H9 (cell line): ENCODE data around the gene SIX3. TPM values are rescaled to one million over a fixed set of nuclear protein-coding genes. Genes with fewer than 3 reads are reported as not detected.
A peak's percentile ranks its signal among the peaks of the same experiment; 100 is the strongest.

ENCODE experiments used
- DNase-seq: peaks from one replicate; pipeline ENCODE4 v3.0.0-alpha.2; 2017
- H2AFZ ChIP-seq: one replicate; pipeline ENCODE4 v1.6.1; 2013; ENCODE audit warnings: mild to moderate bottlenecking, low read length, control low read depth, moderate library complexity
- H2AK5ac ChIP-seq: 2 replicates; pipeline ENCODE4 v1.6.1; 2013; ENCODE audit warnings: low read length, control low read depth, mixed read lengths; ENCODE audit not compliant: insufficient read length
- H2BK120ac ChIP-seq: one replicate; pipeline ENCODE4 v1.6.1; 2013; ENCODE audit warnings: low read depth, mild to moderate bottlenecking, low read length, control low read depth, inconsistent platforms; ENCODE audit not compliant: poor library complexity, severe bottlenecking
- H2BK12ac ChIP-seq: 2 replicates; pipeline ENCODE4 v1.6.1; 2013; ENCODE audit warnings: low read length, control low read depth, mixed read lengths, low read depth; ENCODE audit not compliant: insufficient read length
- H2BK15ac ChIP-seq: 2 replicates; pipeline ENCODE4 v1.6.1; 2013; ENCODE audit warnings: low read depth, low read length, control low read depth
- H2BK20ac ChIP-seq: one replicate; pipeline ENCODE4 v1.6.1; 2013; ENCODE audit warnings: low read depth, mild to moderate bottlenecking, low read length, control low read depth, inconsistent platforms; ENCODE audit not compliant: poor library complexity, severe bottlenecking
- H2BK5ac ChIP-seq: 2 replicates; pipeline ENCODE4 v1.6.1; 2013; ENCODE audit warnings: low read length, control low read depth, mixed read lengths; ENCODE audit not compliant: insufficient read length
- H3K14ac ChIP-seq: 2 replicates; pipeline ENCODE4 v1.6.1; 2013; ENCODE audit warnings: low read length, control low read depth; ENCODE audit not compliant: insufficient read depth
- H3K18ac ChIP-seq: 2 replicates; pipeline ENCODE4 v1.6.1; 2013; ENCODE audit warnings: low read depth, mild to moderate bottlenecking, mixed read lengths, low read length, control low read depth; ENCODE audit not compliant: insufficient read length
- H3K23ac ChIP-seq: 2 replicates; pipeline ENCODE4 v1.6.1; 2013; ENCODE audit warnings: low read length, control low read depth, mixed read lengths, low read depth; ENCODE audit not compliant: insufficient read length
- H3K23me2 ChIP-seq: 2 replicates; pipeline ENCODE4 v1.6.1; 2013; ENCODE audit warnings: low read depth, mild to moderate bottlenecking, mixed read lengths, low read length, control low read depth; ENCODE audit not compliant: insufficient read length, poor library complexity, severe bottlenecking
- H3K27ac ChIP-seq: 2 replicates; pipeline ENCODE4 v1.5.1; 2013; ENCODE audit warnings: low read length, control low read depth, mixed read lengths, low read depth; ENCODE audit not compliant: insufficient read length
- H3K27me3 ChIP-seq: 2 replicates; pipeline ENCODE4 v1.6.1; 2013; ENCODE audit warnings: low read length, control low read depth, inconsistent platforms; ENCODE audit not compliant: insufficient read depth
- H3K4ac ChIP-seq: 2 replicates; pipeline ENCODE4 v1.6.1; 2013; ENCODE audit warnings: low read depth, mild to moderate bottlenecking, control low read depth, inconsistent platforms, low read length, moderate library complexity
- H3K4me1 ChIP-seq: 2 replicates; pipeline ENCODE4 v1.6.1; 2013; ENCODE audit warnings: low read length, control low read depth, inconsistent platforms; ENCODE audit not compliant: insufficient read depth
- H3K4me2 ChIP-seq: 2 replicates; pipeline ENCODE4 v1.6.1; 2013; ENCODE audit warnings: low read length, control low read depth, mixed read lengths; ENCODE audit not compliant: insufficient read length, insufficient read depth
- H3K56ac ChIP-seq: 2 replicates; pipeline ENCODE4 v1.6.1; 2013; ENCODE audit warnings: low read depth, mild to moderate bottlenecking, mixed read lengths, low read length, control low read depth; ENCODE audit not compliant: insufficient read length
- H3K79me1 ChIP-seq: 2 replicates; pipeline ENCODE4 v1.6.1; 2013; ENCODE audit warnings: low read depth, mild to moderate bottlenecking, moderate library complexity, low read length, control low read depth, inconsistent platforms; ENCODE audit not compliant: insufficient read depth, poor library complexity, severe bottlenecking
- H3K79me2 ChIP-seq: 2 replicates; pipeline ENCODE4 v1.6.1; 2013; ENCODE audit warnings: low read length, control low read depth, inconsistent platforms; ENCODE audit not compliant: insufficient read depth
- H3K9ac ChIP-seq: 2 replicates; pipeline ENCODE4 v1.6.1; 2013; ENCODE audit warnings: low read length, control low read depth, mixed read lengths; ENCODE audit not compliant: insufficient read length; ENCODE audit errors: extremely low read depth
- H3K9me3 ChIP-seq: one replicate; pipeline ENCODE4 v1.6.1; 2013; ENCODE audit warnings: low read depth, low read length, inconsistent platforms; ENCODE audit not compliant: control insufficient read depth
- H3T11ph ChIP-seq: one replicate; pipeline ENCODE4 v1.6.1; 2013; ENCODE audit warnings: mild to moderate bottlenecking, low read length, control low read depth, inconsistent platforms
- H4K20me1 ChIP-seq: one replicate; pipeline ENCODE4 v1.6.1; 2013; ENCODE audit not compliant: control insufficient read depth, insufficient read length, insufficient read depth
- H4K5ac ChIP-seq: 2 replicates; pipeline ENCODE4 v1.6.1; 2013; ENCODE audit warnings: low read depth, mild to moderate bottlenecking, mixed read lengths, low read length, control low read depth; ENCODE audit not compliant: insufficient read length
- H4K8ac ChIP-seq: replicated peaks from 2 replicates; pipeline ENCODE4 v1.6.1; 2013; ENCODE audit warnings: low read length, control low read depth, mixed read lengths, low read depth; ENCODE audit not compliant: insufficient read length
- H4K91ac ChIP-seq: 2 replicates; pipeline ENCODE4 v1.6.1; 2013; ENCODE audit warnings: low read depth, mild to moderate bottlenecking, moderate library complexity, mixed read lengths, low read length, control low read depth; ENCODE audit not compliant: insufficient read length
- H3K27ac Mint-ChIP-seq, 3 experiments: 2 replicates in 2 of 3; 3 replicates in 1 of 3; pipeline ENCODE4 v1.8.0; 2020 to 2021; ENCODE audit warnings: mixed read lengths in 3 of 3, mild to moderate bottlenecking in 1 of 3, moderate library complexity in 1 of 3
- H3K27me3 Mint-ChIP-seq: 2 replicates; pipeline ENCODE4 v1.8.0; 2021; ENCODE audit warnings: low read depth, mild to moderate bottlenecking, moderate library complexity, mixed read lengths
- H3K36me3 Mint-ChIP-seq, 3 experiments: 2 replicates in 2 of 3; 3 replicates in 1 of 3; pipeline ENCODE4 v1.8.0; 2020 to 2021; ENCODE audit warnings: low read depth in 3 of 3, mixed read lengths in 3 of 3; ENCODE audit not compliant: insufficient read depth in 1 of 3
- H3K4me1 Mint-ChIP-seq, 2 experiments: 2 replicates each; pipeline ENCODE4 v1.8.0; 2020; ENCODE audit warnings: mixed read lengths in 2 of 2
- H3K4me3 Mint-ChIP-seq, 2 experiments: 2 replicates in 1 of 2; 3 replicates in 1 of 2; pipeline ENCODE4 v1.8.0; 2020 to 2021; ENCODE audit warnings: mild to moderate bottlenecking in 2 of 2, mixed read lengths in 2 of 2, moderate library complexity in 1 of 2
- H3K9me3 Mint-ChIP-seq, 2 experiments: 2 replicates in 1 of 2; 3 replicates in 1 of 2; pipeline ENCODE4 v1.8.0; 2020; ENCODE audit warnings: mild to moderate bottlenecking in 2 of 2, mixed read lengths in 2 of 2, moderate library complexity in 1 of 2
- CTCF ChIP-seq: fragments of 200-600 bp; sonication (generic); conservative IDR thresholded peaks from 3 replicates; pipeline ENCODE4 v1.8.0; 2021; ENCODE audit warnings: antibody characterized with exemption, mild to moderate bottlenecking
- WGBS: extraction: QIAGEN DNeasy Blood & Tissue Kit; methylation state at CpG from one replicate; pipeline ENCODE4 v1.1.7; 2013; ENCODE audit warnings: missing lambda C conversion rate, low lambda C conversion rate, mixed read lengths; ENCODE audit not compliant: insufficient read length; ENCODE audit errors: extremely low coverage; 5-methylcytosine and 5-hydroxymethylcytosine counted together
- total RNA-seq: library from RNA; stranded (reverse); gene quantifications from 2 replicates; pipeline ENCODE4 v1.2.1, GENCODE V29; 2021

Gene SIX3
- total RNA-seq, 1 experiment from 2014 or later = 0.55 TPM

DNA sequence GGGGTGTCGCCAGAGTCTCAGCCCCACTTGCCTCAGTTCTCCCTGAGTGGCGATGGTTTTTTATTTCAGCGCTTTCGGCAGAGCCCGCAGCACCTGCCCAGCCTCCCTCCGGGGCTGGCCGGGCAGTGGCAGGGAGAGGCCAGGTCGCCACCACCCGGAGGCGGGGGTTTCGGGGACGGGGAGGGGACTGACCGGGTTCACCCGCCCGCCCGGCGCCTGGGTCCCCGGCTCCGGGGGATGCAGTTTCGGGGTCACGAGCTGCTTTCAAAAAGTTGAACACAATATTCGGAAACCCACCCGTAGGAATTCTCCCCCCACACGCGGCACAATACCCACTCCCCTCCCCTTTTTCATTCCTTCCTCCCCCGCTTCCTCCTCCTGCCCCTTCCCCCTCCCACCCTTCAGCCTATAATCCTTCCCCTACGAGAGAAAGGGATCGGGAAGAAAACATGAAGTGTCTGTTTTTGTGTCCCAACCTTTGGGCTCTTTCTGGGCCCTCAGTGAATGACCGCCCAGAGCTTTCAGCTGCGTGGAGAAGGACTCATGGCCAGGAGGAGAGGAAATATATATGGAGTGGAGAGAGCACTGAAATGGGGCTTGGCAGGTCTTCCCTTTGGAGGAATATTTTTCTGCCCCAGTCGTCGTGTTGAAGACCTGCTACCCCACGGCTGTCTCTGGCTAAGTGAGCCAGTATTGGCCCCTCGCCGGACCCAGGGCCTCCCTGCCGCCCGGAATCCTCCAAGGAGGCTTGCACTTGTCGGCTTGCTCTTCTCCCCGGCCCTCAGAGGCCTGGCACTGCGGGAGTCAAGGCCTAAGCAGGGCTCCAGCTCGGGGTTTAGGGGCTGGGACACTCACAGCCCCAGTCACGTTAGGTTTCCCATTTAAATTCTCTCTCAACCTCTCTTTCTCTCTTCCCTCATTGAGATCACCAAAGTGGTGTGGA is 2.1 kb upstream of the SIX3 start:
- WGBS = no CpG with 5 or more reads among the region's 42 CpGs

More for the DNA sequence above, 2.1 kb upstream of the SIX3 start:
- Histone ChIP-seq H4K91ac (no peak overlapping the region), H2BK12ac (no peak overlapping the region), H4K5ac (no peak overlapping the region), H2BK120ac (no peak overlapping the region), H2BK15ac (no peak overlapping the region), H2AFZ (no peak overlapping the region), H3K4ac (no peak overlapping the region), H3K23ac (no peak overlapping the region), H3K79me1 (no peaks in the 10 kb centered on the region), H3K4me1 (peaks cover 6% of the 10 kb centered on the region), H4K20me1 (peaks cover 6% of the 10 kb centered on the region), H3K9me3 (no peaks in the 10 kb centered on the region), H3K79me2 (no peaks in the 10 kb centered on the region), H3K14ac (no peak overlapping the region; the same call in 1 of the 2 replicates), H4K8ac (no peak overlapping the region), H2BK20ac (no peak overlapping the region), H3K23me2 (peaks cover 24% of the 10 kb centered on the region), H3T11ph (no peak overlapping the region), H3K27me3 (peaks cover 86% of the 10 kb centered on the region), H3K18ac (no peak overlapping the region), H2BK5ac (no peak overlapping the region), H2AK5ac (no peak overlapping the region), H3K56ac (no peak overlapping the region), H3K9ac (no peak overlapping the region), H3K27ac (no peak overlapping the region), H3K4me2 (peak overlapping the region; percentile 55)
- H3K27me3 Mint-ChIP-seq = peaks cover 99% of the 10 kb centered on the region
- peak; percentile 55 for DNase-seq
- no peaks in the 10 kb centered on the region; a peak in 1 of 5 replicates for H3K9me3 Mint-ChIP-seq
- no peak overlapping the region for H3K27ac Mint-ChIP-seq
- TF ChIP-seq CTCF = no peak
- H3K4me3 Mint-ChIP-seq = peak overlapping the region; percentile 46 to 77
- 0 out of 7 replicates have a peak, but pooled peaks cover 0 to 3% (median 0%) of the 10 kb centered on the region in 3 experiments for H3K36me3 Mint-ChIP-seq
- peaks cover 50 to 63% of the 10 kb centered on the region in 2 experiments for H3K4me1 Mint-ChIP-seq
